HL-60/S4 (cell line): ENCODE data around the gene TFCP2.
"Not testable (repeated sequence)": the region's sequence is repeated elsewhere in the genome, so short reads cannot be mapped to it uniquely, and the experiment has no call there.

Source experiments
- in situ Hi-C: fragments of 300-500 bp; cut with MboI; formaldehyde crosslinking; loops from 2 replicates; pipeline ENCODE4 v1.14.3; 2022; ENCODE audit warnings: low sequenced_read_pairs

Gene TFCP2, protein sequence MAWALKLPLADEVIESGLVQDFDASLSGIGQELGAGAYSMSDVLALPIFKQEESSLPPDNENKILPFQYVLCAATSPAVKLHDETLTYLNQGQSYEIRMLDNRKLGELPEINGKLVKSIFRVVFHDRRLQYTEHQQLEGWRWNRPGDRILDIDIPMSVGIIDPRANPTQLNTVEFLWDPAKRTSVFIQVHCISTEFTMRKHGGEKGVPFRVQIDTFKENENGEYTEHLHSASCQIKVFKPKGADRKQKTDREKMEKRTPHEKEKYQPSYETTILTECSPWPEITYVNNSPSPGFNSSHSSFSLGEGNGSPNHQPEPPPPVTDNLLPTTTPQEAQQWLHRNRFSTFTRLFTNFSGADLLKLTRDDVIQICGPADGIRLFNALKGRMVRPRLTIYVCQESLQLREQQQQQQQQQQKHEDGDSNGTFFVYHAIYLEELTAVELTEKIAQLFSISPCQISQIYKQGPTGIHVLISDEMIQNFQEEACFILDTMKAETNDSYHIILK

DNA sequence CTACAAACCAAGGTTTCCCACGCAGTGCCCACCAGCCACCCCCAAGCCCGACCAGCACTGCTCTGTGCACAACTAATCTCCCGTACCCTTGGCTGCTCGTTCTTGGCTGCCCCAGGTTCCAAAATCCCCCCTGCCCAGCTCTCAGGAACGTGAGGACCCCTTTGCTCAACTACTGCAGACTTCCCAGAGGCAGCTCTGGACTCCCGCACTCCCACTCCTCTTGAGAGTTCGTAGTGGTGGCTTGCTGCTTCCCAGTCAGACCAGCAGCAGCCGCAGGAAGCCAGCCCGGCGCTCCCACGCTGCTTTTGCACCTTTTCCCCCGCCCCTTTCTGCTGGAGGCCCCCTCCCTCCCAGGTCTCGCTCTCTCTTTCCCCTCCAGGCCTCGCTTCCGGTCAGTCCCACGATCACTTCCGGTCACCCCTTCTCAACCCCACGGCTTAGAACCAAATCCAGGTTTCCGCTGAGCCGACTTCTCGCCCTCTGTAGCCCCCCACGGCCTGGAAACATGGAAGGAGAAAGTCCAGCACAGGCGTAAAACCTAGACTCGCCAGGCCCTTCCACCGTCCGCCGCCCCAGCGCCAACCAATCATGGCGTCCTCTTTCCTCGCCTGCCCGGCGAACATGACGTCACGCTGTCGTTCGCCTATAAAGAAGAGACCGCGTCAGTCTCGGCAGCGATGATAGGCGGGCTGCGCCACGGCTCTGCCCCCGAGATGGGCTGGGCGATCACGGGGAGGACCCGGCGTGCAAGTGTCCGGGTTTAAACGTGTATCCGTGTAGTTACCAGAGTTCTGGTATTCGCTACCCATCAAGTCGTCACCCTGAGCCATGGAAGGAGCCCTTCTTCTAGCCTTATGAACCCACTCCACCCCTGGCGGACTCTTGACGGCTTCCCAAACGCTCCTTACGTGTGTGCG is at the start of gene TFCP2:
TFCP2 (minus strand) TSS at position 621 of the 917 bp plus-strand sequence. CDS start 713 bp downstream, outside the sequence.
- in situ Hi-C loops = no loop called here

DNA sequence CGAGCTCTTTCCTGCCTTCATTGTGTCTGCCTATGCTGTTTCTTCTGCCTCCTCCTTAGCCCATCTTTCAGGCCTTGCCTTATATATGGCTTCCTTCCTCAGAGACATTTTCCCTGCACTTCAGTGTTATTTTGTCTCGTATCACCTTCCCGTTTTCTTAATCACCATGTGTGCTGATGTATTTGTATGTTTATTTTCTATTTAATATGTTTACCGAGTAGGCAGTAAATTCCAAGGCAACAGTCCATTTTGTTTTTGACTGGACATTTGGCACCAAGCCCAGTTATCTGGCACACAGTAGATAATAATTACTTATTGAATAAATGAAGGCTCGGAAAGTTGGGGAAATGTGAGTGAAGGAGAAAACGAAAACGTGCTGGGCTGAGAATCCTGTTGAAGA is 49.5 kb upstream of the TFCP2 start:
- in situ Hi-C loops = no loop called here

DNA sequence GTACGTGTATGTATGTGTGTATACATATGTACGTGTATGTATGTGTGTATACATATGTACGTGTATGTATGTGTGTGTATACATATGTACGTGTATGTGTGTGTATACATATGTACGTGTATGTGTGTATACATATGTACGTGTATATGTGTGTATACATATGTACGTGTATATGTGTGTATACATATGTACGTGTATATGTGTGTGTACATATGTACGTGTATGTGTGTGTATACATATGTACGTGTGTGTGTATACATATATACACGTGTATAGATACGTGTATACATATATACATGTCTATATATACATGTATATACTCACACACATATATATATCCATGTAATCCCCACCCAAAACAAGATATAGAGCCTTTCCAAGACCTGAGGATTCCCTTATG is 46.9 kb upstream of the TFCP2 start:
- in situ Hi-C loops = not testable (repeated sequence)

DNA sequence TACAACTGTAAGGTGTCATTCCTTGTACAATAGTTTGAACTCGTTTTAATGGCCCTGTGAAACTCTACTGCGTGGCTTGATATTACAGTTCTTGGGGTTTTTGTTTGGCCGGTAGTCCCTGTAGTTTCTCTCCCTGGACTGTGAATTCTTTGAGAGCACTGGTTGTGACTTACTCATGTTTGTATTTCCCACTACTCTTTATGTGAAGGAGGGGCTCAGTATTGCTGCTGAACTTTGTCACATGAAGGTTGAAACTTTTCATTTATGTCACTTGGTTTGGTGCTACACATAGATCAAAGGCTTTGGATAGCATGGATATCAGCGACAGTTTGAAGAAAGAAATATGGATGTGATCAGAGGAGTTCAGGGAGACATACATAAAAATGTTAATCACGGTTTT is 46.4 kb upstream of the TFCP2 start:
- in situ Hi-C loops = no loop called here

DNA sequence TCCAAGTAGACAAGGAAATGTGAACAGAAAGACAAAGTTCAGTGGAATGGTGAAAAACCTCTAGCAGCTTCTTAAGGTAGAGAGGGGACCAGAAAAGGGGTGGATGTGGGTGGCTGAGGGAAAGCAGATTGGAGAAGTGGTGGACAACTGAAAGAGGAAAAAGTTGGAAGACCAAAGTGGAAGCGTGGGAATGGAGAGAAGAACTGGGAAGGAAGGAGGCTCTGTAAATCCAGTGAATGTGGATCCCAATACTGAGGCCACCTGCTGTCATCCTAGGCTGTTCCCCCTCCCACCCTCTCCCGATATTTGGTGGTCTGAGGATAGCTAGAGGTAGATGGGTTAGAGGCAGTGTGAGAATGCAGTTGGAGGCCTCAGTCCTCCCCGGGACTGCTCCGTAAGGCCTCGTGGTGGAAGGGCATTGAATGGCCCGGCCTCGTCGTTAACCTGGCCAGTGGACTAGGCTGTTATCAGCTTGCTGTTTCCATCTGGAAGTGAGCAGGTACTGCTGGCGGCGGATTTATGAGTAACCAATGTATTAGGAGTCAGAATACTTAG is 45.7 kb upstream of the TFCP2 start:
- in situ Hi-C loops = no loop called here

DNA sequence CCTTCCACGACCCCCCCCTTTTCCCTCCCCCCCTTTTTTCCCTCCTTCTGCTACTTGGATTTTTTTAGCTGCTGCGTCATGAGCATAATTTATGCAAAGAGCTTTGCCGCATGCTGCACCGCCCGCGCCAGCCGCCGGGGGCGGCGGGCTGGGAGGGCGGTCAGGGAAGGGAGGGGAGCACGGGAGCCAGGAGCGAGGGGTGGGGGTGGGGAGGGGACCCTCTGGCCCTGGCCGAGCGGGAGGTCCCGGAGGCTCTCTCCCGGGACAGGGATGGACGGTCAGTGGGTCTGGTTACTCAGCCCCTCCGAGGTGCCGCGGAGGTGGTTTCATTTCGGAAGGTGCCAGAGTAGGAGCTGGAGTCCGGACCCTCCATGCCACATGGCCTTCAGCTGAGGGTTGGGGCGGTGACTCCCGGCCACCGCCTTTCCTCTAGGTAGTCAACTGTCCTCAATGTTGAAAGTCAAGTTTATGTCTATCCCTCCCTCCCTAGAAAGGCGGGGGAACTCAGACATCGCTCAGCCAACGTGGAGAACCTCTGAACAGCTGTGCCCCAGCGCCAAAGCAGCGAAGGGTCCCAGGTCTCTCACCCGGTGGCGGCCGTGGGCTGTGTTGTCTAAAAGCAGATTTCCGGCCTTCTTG is 45.2 kb upstream of the TFCP2 start, which contains the start of gene POU6F1:
POU6F1 (minus strand) TSS at position 95 of the 639 bp plus-strand sequence. CDS start 11,226 bp downstream, outside the sequence.
- in situ Hi-C loops = no loop called here

DNA sequence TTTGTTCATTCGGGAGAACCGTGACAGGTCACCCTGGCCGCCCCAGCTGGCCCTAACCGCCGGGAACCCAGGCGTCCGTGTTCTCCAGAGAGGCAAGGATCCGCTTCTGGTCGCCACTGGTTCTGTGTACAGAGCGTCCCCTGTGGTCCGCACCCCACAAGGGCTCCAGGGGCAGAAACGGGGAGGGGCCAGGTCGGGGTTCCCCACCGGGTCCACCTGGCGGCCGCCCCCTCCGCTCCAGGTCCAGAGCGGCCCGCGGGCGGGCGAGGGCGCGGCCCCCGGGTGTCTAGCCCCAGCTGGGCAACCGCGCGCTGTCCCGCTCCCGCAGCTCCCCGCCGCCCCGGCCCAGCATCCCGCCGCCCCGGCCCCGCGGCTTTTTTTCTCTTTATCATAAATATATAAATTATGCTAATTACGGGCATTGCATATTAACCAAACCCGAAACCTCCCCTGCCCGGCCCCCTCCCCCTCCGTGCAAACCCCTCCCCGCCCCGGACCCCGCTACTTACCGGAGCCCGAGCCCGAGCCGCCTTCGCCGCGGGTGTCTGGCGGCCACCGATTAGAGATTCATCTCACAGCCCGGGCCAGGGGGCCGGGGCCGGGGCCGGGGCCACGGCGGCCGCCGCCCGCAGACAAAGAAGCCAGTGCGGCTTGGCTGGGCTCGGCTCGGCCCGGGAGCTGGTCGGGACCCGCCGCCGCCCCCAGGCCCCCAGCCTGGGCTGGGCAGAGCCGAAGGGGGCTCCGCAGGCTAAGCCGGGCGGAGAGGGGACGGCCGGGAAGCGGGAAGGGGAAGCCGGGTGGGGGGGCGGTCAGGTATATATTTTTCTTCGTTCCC is 44.4 kb upstream of the TFCP2 start:
- in situ Hi-C loops = no loop called here

DNA sequence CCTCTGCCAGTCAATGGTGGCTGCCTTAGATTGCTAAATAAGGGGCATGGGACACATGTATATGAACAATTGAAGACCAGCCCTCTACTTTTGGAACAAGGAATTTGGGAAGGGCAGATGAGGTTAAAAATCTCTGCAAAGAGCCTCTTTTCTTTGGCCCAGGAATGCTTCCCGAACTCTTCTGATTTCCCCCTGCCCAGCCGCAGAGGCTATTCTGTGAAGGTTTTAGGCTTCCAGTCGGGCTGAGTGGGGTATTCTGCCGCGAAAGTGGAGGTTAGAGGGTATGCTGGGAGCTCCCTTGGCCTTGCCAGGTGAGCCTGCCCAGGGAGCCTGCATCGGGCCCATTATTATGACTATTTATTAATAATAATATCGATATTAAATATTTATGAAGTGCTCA is 43.7 kb upstream of the TFCP2 start:
- in situ Hi-C loops = no loop called here

DNA sequence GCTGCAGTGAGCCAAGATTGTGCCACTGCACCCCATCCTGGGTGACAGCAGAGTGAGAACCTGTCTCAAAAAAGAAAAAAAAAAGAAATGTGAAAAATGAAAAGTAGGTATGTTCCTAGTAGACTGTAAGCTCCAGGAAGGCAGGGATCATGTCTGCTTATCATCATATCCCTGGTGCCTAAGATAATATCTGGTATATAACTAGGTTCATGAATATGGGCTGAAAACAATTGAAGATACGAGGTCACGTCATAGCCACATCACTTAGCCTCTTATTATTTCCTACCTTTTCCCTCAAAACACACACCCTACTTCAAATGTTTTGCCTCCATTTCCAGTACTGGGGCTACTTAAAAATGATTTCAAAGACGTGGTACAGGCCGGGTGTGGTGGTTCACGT is 42.0 kb upstream of the TFCP2 start:
- in situ Hi-C loops = no loop called here

DNA sequence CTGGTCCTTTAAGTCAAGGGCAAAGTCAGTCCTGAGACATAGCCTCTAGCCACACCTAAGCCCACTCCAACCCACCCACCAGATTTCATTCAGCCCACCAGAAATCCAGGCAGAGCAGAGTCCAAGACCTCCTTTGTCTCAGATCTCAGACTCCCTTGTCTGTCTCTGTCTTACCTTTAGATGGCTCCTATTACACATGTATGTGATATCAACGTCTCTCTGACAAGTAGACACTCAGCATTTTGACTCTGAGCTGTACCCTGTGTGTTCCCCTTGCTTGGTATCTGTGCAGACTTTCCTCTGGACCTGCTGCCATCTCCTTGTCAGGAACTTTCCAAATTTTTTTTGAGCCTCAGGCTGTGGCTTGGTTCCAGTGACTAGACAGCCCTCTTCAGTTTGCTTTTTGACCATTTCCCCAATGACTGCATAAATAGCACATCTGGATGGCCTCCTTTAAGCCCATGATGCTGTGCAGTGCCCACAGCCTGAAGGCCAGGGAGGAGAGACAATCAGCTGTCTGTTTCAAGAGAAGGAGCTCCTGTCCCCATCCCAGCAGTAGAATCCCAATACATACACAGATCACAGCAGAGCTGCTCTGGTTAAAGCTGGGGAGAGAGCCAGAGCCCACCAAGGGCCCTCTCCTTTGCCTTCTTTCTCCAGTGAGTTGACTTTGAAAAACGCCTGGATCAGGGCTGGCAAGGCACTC is 37.9 kb upstream of the TFCP2 start:
- in situ Hi-C loops = no loop called here

DNA sequence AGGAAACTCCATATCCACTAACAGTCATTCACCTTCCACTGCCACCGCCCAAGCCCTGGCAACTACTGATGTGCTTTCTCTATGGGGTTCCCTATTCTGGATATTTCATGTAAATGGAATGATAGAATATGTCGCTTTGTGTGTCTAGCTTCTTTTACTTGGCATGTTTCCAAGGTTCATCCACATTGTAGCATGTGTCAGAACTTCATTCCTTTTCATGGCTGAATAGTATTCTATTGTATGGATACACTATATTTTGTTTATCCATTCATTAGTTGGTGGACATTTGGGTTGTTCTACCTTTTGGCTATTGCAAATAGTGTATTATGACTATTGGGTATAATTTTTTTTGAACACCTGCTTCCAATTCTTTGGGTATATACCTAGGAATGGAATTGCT is 36.3 kb upstream of the TFCP2 start:
- in situ Hi-C loops = no loop called here

DNA sequence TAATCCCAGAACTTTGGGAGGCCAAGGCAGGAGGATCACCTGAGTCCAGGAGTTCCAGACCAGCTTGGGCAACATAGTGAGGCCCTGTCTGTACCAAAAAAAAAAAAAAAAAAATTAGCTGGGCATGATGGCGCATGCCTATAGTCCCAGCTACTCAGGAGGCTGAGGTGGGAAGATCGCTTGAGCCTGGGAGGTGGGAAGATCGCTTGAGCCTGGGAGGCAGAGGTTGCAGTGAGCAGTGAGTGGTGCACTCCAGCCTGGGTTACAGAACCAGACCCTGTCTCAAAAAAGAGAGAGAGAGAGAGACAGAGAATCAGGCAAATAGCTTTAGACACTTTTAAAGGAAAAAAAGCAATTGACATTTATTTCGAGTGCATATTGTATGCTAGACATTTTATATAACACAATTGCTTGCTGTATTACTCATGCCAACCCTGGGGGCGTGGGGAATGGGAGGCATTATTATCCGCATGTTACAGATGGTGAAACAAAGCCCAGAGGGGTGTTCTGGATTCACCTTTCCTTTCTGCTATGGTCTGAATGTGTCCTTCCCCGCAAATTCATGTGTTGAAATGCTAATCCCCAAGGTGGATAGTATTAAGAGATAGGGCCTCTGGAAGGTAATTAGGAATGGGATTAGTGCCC is 35.2 kb upstream of the TFCP2 start:
- in situ Hi-C loops = no loop called here

DNA sequence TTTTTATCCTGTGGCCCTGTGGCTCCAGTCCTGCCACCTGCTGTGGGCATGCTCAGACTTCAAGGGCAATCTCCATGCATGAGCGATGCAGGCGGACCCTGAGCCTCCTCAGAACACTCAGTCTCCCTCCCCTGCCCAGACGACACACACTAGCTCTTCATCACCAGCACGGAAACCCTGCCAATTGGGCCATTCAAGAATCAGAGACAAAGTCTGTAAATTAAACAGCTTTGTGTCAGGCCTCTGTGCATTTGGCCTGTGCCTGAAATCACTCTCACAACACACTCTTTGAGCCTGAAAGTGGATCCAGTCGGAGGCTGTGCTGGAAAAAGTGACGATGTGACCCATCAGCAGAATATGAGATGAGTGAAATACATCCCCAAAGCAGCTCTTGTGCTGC is 32.4 kb upstream of the TFCP2 start:
- in situ Hi-C loops = no loop called here

DNA sequence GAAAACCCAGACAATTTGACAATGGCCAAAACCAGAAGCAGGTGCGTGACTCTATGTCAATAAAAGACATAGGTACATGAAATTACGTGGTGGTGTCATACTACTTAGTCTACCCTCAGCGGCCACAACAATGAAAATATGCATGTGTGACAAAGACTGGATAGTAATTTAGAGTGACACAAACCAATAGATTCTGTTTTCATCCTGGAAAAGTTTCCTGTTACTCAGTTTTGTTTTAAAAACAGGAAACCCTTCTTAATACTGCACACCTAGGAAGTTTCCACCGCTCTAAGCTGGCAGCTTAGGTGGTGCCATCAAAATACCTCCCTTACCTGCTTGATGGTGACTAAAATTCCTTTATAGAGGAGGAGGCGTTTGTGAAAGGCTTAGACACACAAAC is 29.8 kb upstream of the TFCP2 start:
- in situ Hi-C loops = no loop called here

DNA sequence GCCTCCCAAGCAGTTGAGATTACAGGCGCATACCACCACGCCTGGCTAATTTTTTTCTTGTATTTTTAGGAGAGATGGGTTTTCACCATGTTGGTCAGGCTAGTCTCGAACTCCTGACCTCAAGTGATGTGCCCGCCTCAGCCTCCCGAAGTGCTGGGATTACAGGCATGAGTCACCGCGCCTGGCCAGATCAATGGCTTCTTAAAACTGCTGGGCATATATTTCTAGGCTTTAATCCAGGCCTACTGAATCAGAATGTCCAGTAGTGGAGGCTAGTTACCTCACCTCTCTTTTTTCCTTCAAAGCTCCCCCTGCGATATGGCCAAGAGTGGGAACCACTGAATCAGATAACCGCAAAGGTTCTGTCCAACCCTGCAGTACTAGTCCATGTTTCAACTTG is 27.9 kb upstream of the TFCP2 start:
- in situ Hi-C loops = no loop called here

DNA sequence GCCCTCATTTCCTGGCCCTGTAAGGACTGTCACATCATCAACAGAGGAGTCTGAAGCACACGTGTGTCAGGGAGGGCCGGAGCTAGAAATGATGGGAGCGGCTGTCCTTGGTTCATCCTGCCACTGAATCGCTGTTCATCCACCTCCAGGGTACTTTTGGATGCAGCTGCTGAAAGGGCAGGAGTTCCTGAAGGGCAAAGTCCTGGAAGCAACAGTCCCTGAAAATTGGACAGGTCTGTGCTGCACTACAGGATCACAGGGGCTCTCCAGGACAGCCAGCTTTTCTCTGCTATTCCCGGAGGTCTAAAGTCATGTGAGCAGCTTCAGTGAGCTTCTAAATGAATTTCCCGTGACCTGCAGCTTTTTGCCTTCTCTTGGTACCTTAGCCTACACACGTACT is 27.2 kb upstream of the TFCP2 start:
- in situ Hi-C loops = no loop called here

DNA sequence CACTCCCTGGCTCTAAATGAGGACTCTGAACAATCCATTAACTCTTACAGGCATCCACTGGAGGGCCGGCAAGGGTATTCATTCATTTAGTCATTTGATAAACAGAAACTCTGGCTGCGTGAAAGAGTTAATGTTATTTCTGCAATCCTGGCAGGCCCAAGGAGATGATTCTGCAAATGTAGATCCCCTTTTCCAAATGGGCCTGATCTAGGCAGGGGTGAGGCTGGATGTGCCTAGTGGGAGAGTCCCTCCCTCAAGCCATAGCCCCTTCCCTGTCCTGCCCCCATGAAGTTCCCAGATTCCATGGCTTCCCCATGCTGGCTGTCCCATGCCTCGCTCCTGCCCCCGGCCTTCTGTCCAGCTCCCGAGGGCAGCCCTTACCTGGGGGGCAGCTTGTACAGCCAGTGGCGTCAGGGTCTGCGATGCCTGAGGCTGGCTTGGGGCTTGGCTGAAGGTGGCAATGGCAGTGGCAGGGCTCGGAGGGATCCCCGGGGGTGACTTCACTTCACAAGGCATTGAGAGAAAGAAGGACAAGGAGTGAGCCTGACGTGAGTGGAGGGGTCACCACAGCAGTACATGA is 26.5 kb upstream of the TFCP2 start:
- in situ Hi-C loops = no loop called here

DNA sequence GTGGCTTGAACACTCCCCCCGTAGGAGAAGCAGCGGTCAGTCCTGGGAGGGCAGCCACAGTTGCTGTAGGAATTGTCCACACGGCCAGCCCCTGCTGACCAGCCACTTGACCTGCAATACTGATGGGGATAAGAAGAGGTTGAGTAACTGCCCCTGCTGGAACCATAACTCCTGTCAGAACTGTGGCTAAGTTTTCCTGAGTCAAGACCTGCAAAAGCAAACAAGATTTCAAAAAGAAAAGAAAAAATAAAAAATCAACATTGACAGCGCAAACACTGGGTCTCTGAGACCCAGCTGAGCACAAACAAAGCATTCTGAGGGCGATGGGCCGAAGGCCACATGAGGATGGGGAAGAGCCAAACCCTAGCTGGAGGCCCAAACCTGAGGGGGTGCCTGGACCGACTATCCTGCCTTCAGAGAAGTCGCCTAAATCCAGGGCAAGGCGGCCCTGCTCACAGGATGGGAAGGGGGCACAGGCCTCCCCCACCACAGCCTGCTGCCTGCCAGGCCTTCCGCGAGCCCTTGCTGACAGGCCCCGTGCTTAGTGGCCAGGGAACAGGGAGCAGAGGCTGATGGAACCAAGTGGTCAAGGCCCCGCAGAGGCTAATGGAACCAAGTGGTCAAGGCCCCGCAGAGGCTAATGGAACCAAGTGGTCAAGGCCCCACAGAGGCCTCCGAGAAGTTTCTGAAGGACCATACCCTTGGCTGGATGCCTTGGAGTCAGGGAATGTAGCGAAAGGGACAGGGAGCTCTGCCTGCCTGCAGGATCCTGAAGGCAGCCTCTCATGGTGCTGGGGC is 25.8 kb upstream of the TFCP2 start:
- in situ Hi-C loops = no loop called here
